Neural cell (in vitro differentiated cells): ENCODE data around the gene GPC2. TPM values are rescaled to one million over a fixed set of nuclear protein-coding genes. Genes with fewer than 3 reads are reported as not detected.
A peak's percentile ranks its signal among the peaks of the same experiment; 100 is the strongest.

Experiments used
- H2AFZ ChIP-seq: fragments of 200-600, 300-800 bp; sonication (generic), shearing (Covaris generic); 2 replicates; pipeline ENCODE4 v1.6.0; 2014; ENCODE audit warnings: low read depth, mild to moderate bottlenecking, antibody characterized with exemption, low read length, moderate library complexity
- H3F3A ChIP-seq: fragments of 200-600 bp; shearing (Covaris generic); 2 replicates; pipeline ENCODE4 v1.6.1; 2016; ENCODE audit warnings: mild to moderate bottlenecking, moderate library complexity, mixed read lengths, antibody characterized with exemption, low read length; ENCODE audit not compliant: insufficient read depth, poor library complexity, severe bottlenecking
- H3K27ac ChIP-seq: fragments of 200-600, 300-800 bp; sonication (generic), shearing (Covaris generic); 2 replicates; pipeline ENCODE4 v1.5.1; 2014; ENCODE audit warnings: mild to moderate bottlenecking, low read length, moderate library complexity
- H3K27me3 ChIP-seq: fragments of 300-800, 200-600 bp; sonication (generic), shearing (Covaris generic); 2 replicates; pipeline ENCODE4 v1.6.0; 2014; ENCODE audit warnings: mild to moderate bottlenecking, low read depth, low read length, moderate library complexity; ENCODE audit not compliant: insufficient read depth
- H3K36me3 ChIP-seq: fragments of 300-800, 200-600 bp; sonication (generic), shearing (Covaris generic); 2 replicates; pipeline ENCODE4 v1.5.1; 2014; ENCODE audit warnings: mild to moderate bottlenecking, antibody characterized with exemption, low read length, moderate library complexity; ENCODE audit not compliant: insufficient read depth
- H3K4me2 ChIP-seq: fragments of 300-800, 200-600 bp; sonication (generic), shearing (Covaris generic); 2 replicates; pipeline ENCODE4 v1.6.0; 2014; ENCODE audit warnings: mild to moderate bottlenecking, low read length
- H3K4me3 ChIP-seq: fragments of 300-800, 200-600 bp; sonication (generic), shearing (Covaris generic); 2 replicates; pipeline ENCODE4 v1.5.1; 2014; ENCODE audit warnings: mild to moderate bottlenecking, low read length, moderate library complexity
- H3K79me2 ChIP-seq: fragments of 200-600 bp; shearing (Covaris generic); replicated peaks from 2 replicates; pipeline ENCODE4 v1.6.0; 2014; ENCODE audit warnings: mild to moderate bottlenecking, low read length, moderate library complexity; ENCODE audit not compliant: insufficient read depth
- H3K9ac ChIP-seq: fragments of 300-800, 200-600 bp; sonication (generic), shearing (Covaris generic); 2 replicates; pipeline ENCODE4 v1.6.1; 2016; ENCODE audit warnings: mild to moderate bottlenecking, low read length, mixed read lengths
- H3K9me2 ChIP-seq: fragments of 200-600 bp; shearing (Covaris generic); 2 replicates; pipeline ENCODE4 v1.6.1; 2016; ENCODE audit warnings: mild to moderate bottlenecking, low read length, mixed read lengths; ENCODE audit not compliant: insufficient read depth
- H3K9me3 ChIP-seq: fragments of 200-600, 300-800 bp; sonication (generic), shearing (Covaris generic); 2 replicates; pipeline ENCODE4 v1.6.1; 2016; ENCODE audit warnings: mild to moderate bottlenecking, mixed run types, low read length, moderate library complexity, mixed read lengths
- H4K20me1 ChIP-seq: fragments of 200-600 bp; shearing (Covaris generic); 2 replicates; pipeline ENCODE4 v1.6.1; 2016; ENCODE audit warnings: mild to moderate bottlenecking, mixed run types; ENCODE audit not compliant: insufficient read depth
- CTCF ChIP-seq: fragments of 450-650 bp; IDR thresholded peaks from 2 replicates; pipeline ENCODE4 v1.5.1; 2014; ENCODE audit warnings: antibody characterized with exemption, mild to moderate bottlenecking, moderate library complexity; ENCODE audit not compliant: poor library complexity, severe bottlenecking
- EP300 ChIP-seq: fragments of 450-650 bp; conservative IDR thresholded peaks from 2 replicates; pipeline ENCODE4 v1.6.1; 2014; ENCODE audit warnings: antibody characterized with exemption, mild to moderate bottlenecking, moderate library complexity; ENCODE audit not compliant: poor library complexity, severe bottlenecking
- EZH2 ChIP-seq: fragments of 200-600, 300-800 bp; shearing (Covaris generic), sonication (generic); IDR thresholded peaks from 2 replicates; pipeline ENCODE4 v1.6.1; 2014; ENCODE audit warnings: antibody characterized with exemption, low read length, borderline replicate concordance, mild to moderate bottlenecking; ENCODE audit not compliant: insufficient read depth, poor library complexity, severe bottlenecking
- MXI1 ChIP-seq: fragments of 450-650 bp; conservative IDR thresholded peaks from 2 replicates; pipeline ENCODE4 v1.6.1; 2014; ENCODE audit warnings: antibody characterized with exemption, mild to moderate bottlenecking; ENCODE audit not compliant: poor library complexity, severe bottlenecking
- POLR2AphosphoS5 ChIP-seq: IDR thresholded peaks from 2 replicates; pipeline ENCODE4 v1.6.1; 2012
- RAD21 ChIP-seq: fragments of 450-650 bp; conservative IDR thresholded peaks from 2 replicates; pipeline ENCODE4 v1.6.1; 2014; ENCODE audit warnings: antibody characterized with exemption, mild to moderate bottlenecking, moderate library complexity
- REST ChIP-seq: IDR thresholded peaks from 2 replicates; pipeline ENCODE4 v1.6.1; 2012; ENCODE audit warnings: borderline replicate concordance
- SMC3 ChIP-seq: fragments of 450-650 bp; conservative IDR thresholded peaks from 2 replicates; pipeline ENCODE4 v1.6.1; 2014; ENCODE audit warnings: antibody characterized with exemption, mild to moderate bottlenecking, moderate library complexity; ENCODE audit not compliant: poor library complexity
- TAF1 ChIP-seq: IDR thresholded peaks from 2 replicates; pipeline ENCODE4 v1.6.1; 2012; ENCODE audit warnings: low read depth
- polyA plus RNA-seq: library from polyadenylated mRNA; depleted of rRNA; stranded (reverse); fragments of >200 nt; gene quantifications from 2 replicates; pipeline ENCODE4 v1.2.3, GENCODE V29; 2014

Gene GPC2
- polyA plus RNA-seq, 1 donor from 2014 or later = 506 TPM

- Histone ChIP-seq H3K9me2 (no peaks in the 10 kb centered on the region), H3K79me2 (no peaks in the 10 kb centered on the region), H3K27me3 (no peaks in the 10 kb centered on the region), H3F3A (no peaks in the 10 kb centered on the region), H3K36me3 (no peaks in the 10 kb centered on the region), H3K9me3 (no peaks in the 10 kb centered on the region), H3K4me3 (no peak overlapping the region), H4K20me1 (no peaks in the 10 kb centered on the region), H2AFZ (no peak overlapping the region), H3K9ac (no peak overlapping the region), H3K27ac (no peak overlapping the region), H3K4me2 (no peak overlapping the region)
- TF ChIP-seq MXI1 (no peak), REST (no peak), TAF1 (no peak), POLR2AphosphoS5 (no peak), SMC3 (no peak), EZH2 (no peak), EP300 (no peak), RAD21 (no peak), CTCF (no peak)
Measured at GRCh38 chr7:100169147-100169850, 7.9 kb downstream of the GPC2 start.

- Histone ChIP-seq H3K27ac (no peak overlapping the region), H3K4me3 (peak overlapping the region; percentile 14), H2AFZ (no peak overlapping the region)
Measured at GRCh38 chr7:100167912-100168323, 9.3 kb downstream of the GPC2 start.

More at GRCh38 chr7:100167912-100168323, 9.3 kb downstream of the GPC2 start:
- Histone ChIP-seq H3K4me2 (no peak overlapping the region), H3K9me3 (no peaks in the 10 kb centered on the region), H3K27me3 (no peaks in the 10 kb centered on the region), H3K9me2 (no peaks in the 10 kb centered on the region), H3K36me3 (no peaks in the 10 kb centered on the region), H3K9ac (no peak overlapping the region), H3F3A (no peaks in the 10 kb centered on the region), H3K79me2 (no peaks in the 10 kb centered on the region), H4K20me1 (no peaks in the 10 kb centered on the region)
- no peak for TF ChIP-seq CTCF
- TF ChIP-seq SMC3 = no peak
- no peak for TF ChIP-seq EZH2
- TF ChIP-seq RAD21 = no peak
- no peak for TF ChIP-seq EP300
- TF ChIP-seq POLR2AphosphoS5 = no peak
- no peak for TF ChIP-seq MXI1
- no peak for TF ChIP-seq TAF1
